Epithelial cell of proximal tubule (primary cell): ENCODE data around the gene PAM16. TPM values are rescaled to one million over a fixed set of nuclear protein-coding genes. Genes with fewer than 3 reads are reported as not detected.

ENCODE experiments used
- DNase-seq: peaks from one replicate; pipeline ENCODE4 v3.0.0-alpha.2; 2011; ENCODE audit warnings: low read depth
- H3K4me3 ChIP-seq: 2 replicates; pipeline ENCODE4 v1.5.1; 2011; ENCODE audit warnings: low read depth, mild to moderate bottlenecking, low read length
- CTCF ChIP-seq: conservative IDR thresholded peaks from 2 replicates; pipeline ENCODE4 v1.5.1; 2012; ENCODE audit warnings: low read depth, mild to moderate bottlenecking, low read length
- total RNA-seq: library from RNA; depleted of rRNA; stranded (reverse); fragments of >200 nt; gene quantifications from 2 replicates; pipeline ENCODE4 v1.2.3, GENCODE V29; 2015

PAM16 gene
- total RNA-seq, 1 donor from 2014 or later: 75.1 TPM

- no peak overlapping the region for H3K4me3 ChIP-seq
- no peak for TF ChIP-seq CTCF
- no peak for DNase-seq
Observed at GRCh38 chr16:4362476-4363135, 11.5 kb upstream of the PAM16 start.

- no peak for DNase-seq
- no peak for TF ChIP-seq CTCF
- H3K4me3 ChIP-seq: no peak overlapping the region
Observed at GRCh38 chr16:4361944-4362311, 10.8 kb upstream of the PAM16 start.

- no peak overlapping the region for H3K4me3 ChIP-seq
- TF ChIP-seq CTCF: no peak
- DNase-seq: no peak
Observed at GRCh38 chr16:4361033-4361943, 10.2 kb upstream of the PAM16 start.

- no peak for DNase-seq
- TF ChIP-seq CTCF: no peak
- H3K4me3 ChIP-seq: no peak overlapping the region
Observed at GRCh38 chr16:4360538-4361021, 9.5 kb upstream of the PAM16 start.

GRCh38 chr16:4359914-4360313 is 8.8 kb upstream of the PAM16 start:
- no peak overlapping the region for H3K4me3 ChIP-seq
- DNase-seq: no peak
- TF ChIP-seq CTCF: no peak

GRCh38 chr16:4358831-4359561 is 7.9 kb upstream of the PAM16 start:
- no peak for DNase-seq
- peak; percentile 90 for TF ChIP-seq CTCF
- H3K4me3 ChIP-seq: no peak overlapping the region
